Measurements from ENCODE around the gene WDR3.
"Not testable (repeated sequence)": the region's sequence is repeated elsewhere in the genome, so short reads cannot be mapped to it uniquely, and the experiment has no call there.

The WDR3 gene

DNA sequence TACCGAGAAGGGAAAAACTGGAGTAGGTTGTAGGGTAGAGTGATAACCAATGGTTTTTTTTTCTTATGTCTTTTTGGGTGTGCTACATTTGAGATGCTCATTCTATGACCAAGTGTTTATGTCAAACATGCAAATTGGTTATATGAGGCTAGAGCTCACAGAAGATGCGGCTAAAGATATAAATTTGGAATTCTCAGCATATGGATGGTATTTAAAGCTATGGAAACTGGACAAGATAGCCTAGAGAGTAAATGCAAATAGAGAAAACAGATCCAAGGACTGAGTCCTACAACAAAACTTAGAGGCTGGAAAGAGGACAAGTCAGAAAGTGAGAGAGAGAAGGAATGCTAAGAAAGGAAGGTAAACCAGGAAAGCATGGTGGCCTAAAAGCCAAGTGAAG, 7.5 kb upstream of the WDR3 start:
- ATAC-seq (replicated peaks), result no peak
- Mint-ChIP-seq H3K9me3 (no peaks in the 10 kb centered on the region), H3K4me1 (peaks cover 7 to 11% of the 10 kb centered on the region in 2 donors), H3K27me3 (no peaks in the 10 kb centered on the region), H3K27ac (no peak overlapping the region), H3K4me3 (no peak overlapping the region), H3K36me3 (peaks cover 8 to 13% of the 10 kb centered on the region in 2 donors)
- DNase-seq, result no peak

DNA sequence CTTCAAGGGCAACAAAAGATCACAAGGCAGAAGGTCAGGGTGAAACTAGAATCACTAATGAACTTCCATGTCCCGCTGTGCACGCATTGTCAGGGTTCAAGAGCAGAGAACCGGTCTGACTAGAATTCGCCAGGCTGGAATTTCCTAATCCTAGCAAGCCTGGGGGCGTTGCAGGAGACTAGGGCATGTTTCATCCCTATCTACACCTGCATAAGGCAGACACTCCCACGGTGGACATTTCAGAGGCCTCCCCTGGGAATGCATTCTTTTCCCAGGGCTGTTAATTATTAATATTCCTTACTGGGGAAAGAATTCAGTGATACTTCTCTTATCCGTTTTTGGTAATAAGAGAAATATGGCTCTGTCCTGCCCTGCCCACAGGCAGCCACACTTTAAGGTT, 6.8 kb upstream of the WDR3 start:
- ATAC-seq (replicated peaks); H3K27me3 Mint-ChIP-seq; H3K4me3 Mint-ChIP-seq; DNase-seq; H3K27ac Mint-ChIP-seq; H3K9me3 Mint-ChIP-seq: not testable (repeated sequence)
- Mint-ChIP-seq H3K4me1 (peaks cover 7 to 11% of the 10 kb centered on the region in 2 donors), H3K36me3 (peaks cover 8 to 13% of the 10 kb centered on the region in 2 donors)

- peak overlapping the region; percentile 66 for H3K27ac Mint-ChIP-seq
- no peaks in the 10 kb centered on the region for H3K27me3 Mint-ChIP-seq
- H3K4me3 Mint-ChIP-seq, result peak overlapping the region; percentile 46 to 73
- H3K36me3 Mint-ChIP-seq, result peaks cover 4 to 15% of the 10 kb centered on the region in 2 donors
- H3K4me1 Mint-ChIP-seq, result peaks cover 21 to 36% of the 10 kb centered on the region in 2 donors
- no peaks in the 10 kb centered on the region for H3K9me3 Mint-ChIP-seq
- ATAC-seq (replicated peaks) (no peak), DNase-seq (no peak)
Observed at GRCh38 chr1:117925981-117926380, 3.6 kb upstream of the WDR3 start.

- peak overlapping the region; percentile 100 for H3K27ac Mint-ChIP-seq
- peak overlapping the region; percentile 93 to 95 for H3K4me3 Mint-ChIP-seq
- peaks cover 23 to 57% of the 10 kb centered on the region in 2 donors for H3K4me1 Mint-ChIP-seq
- no peaks in the 10 kb centered on the region for H3K27me3 Mint-ChIP-seq
- peak; percentile 74 to 76 for ATAC-seq (replicated peaks)
- H3K9me3 Mint-ChIP-seq, result no peaks in the 10 kb centered on the region
- peaks cover 3 to 29% of the 10 kb centered on the region in 2 donors for H3K36me3 Mint-ChIP-seq
- peak; percentile 70 for DNase-seq
Observed at GRCh38 chr1:117928881-117929342, 627 bp upstream of the WDR3 start.

DNA sequence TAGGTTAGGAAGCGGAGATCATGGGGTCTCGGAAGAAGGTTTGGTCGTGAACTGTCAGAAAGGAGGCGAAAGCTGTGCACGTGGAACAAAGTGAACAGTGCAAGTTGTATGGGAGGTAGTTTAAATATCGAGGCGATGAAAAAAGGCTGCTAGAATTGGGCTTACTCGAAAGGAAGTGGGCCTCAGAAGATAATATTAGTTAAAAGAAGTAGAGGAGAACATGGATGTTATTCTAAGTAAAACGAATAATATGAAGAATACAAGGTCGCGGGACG, 571 bp downstream of the WDR3 start:
- DNase-seq (no peak), ATAC-seq (replicated peaks) (no peak)
- peaks cover 8 to 31% of the 10 kb centered on the region in 2 donors for H3K36me3 Mint-ChIP-seq
- peak overlapping the region; percentile 100 for H3K27ac Mint-ChIP-seq
- H3K9me3 Mint-ChIP-seq, result no peaks in the 10 kb centered on the region
- H3K4me3 Mint-ChIP-seq, result peak overlapping the region; percentile 93 to 95
- no peaks in the 10 kb centered on the region for H3K27me3 Mint-ChIP-seq
- H3K4me1 Mint-ChIP-seq, result peaks cover 23 to 57% of the 10 kb centered on the region in 2 donors

- Mint-ChIP-seq H3K9me3 (no peaks in the 10 kb centered on the region), H3K36me3 (peaks cover 8 to 31% of the 10 kb centered on the region in 2 donors), H3K27me3 (no peaks in the 10 kb centered on the region), H3K4me3 (peak overlapping the region; percentile 93 to 95), H3K4me1 (peaks cover 23 to 57% of the 10 kb centered on the region in 2 donors), H3K27ac (peak overlapping the region; percentile 100)
- no peak for ATAC-seq (replicated peaks)
- DNase-seq, result no peak
Observed at GRCh38 chr1:117930484-117930883, 945 bp downstream of the WDR3 start.

DNA sequence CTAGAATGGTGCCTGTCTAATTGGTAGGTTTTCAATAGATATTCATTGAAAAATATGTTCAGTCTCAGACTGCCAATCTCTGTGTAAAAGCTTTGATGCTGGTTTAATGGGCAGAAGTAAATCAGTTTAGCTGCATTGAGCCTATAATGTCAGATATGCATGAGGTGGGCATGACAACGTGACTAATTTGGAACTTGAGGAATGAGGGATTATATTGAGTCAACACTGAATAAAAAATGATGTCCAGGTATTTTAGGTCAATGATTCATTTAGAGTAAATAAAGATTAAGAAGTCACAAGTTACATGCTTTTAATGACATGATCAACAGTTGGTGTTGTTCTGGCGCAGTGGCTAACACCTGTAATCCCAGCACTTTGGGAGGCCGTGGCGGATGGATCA, 3.0 kb downstream of the WDR3 start:
- no peaks in the 10 kb centered on the region for H3K9me3 Mint-ChIP-seq
- no peak overlapping the region for H3K27ac Mint-ChIP-seq
- DNase-seq, result no peak
- no peaks in the 10 kb centered on the region for H3K27me3 Mint-ChIP-seq
- ATAC-seq (replicated peaks), result no peak
- peaks cover 12 to 39% of the 10 kb centered on the region in 2 donors for H3K36me3 Mint-ChIP-seq
- H3K4me1 Mint-ChIP-seq, result peaks cover 18 to 46% of the 10 kb centered on the region in 2 donors
- H3K4me3 Mint-ChIP-seq, result no peak overlapping the region

- peaks cover 17 to 49% of the 10 kb centered on the region in 2 donors for H3K36me3 Mint-ChIP-seq
- no peak overlapping the region for H3K4me3 Mint-ChIP-seq
- H3K4me1 Mint-ChIP-seq, result peaks cover 16 to 37% of the 10 kb centered on the region in 2 donors
- DNase-seq (no peak), ATAC-seq (replicated peaks) (no peak)
- no peaks in the 10 kb centered on the region for H3K27me3 Mint-ChIP-seq
- no peaks in the 10 kb centered on the region for H3K9me3 Mint-ChIP-seq
- no peak overlapping the region for H3K27ac Mint-ChIP-seq
Observed at GRCh38 chr1:117933769-117934168, 4.2 kb downstream of the WDR3 start.

DNA sequence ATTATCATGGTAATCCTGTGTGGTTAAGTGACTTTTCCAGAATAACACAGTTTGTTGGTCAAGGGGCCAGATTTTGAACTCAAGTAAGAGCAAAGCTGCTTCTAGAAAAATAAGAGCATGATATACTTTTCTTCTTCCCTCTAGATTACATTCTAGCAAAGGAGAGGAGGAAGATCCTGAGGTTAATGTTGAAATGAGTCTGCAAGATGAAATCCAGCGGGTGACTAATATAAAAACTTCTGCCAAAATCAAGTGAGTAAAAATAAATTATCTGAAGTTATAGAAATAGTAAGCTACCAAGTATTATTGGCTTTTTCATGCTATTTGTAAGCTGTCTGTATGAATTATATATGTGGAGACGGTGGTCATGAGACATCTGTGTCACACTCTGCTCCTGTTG, 12.8 kb downstream of the WDR3 start:
- DNase-seq (no peak), ATAC-seq (replicated peaks) (no peak)

GRCh38 chr1:117952386-117952785, 22.8 kb downstream of the WDR3 start:
- peaks cover 29 to 45% of the 10 kb centered on the region in 2 donors for H3K36me3 Mint-ChIP-seq
- no peak overlapping the region for H3K27ac Mint-ChIP-seq
- no peak for DNase-seq

More for the DNA sequence above, 12.8 kb downstream of the WDR3 start:
- Mint-ChIP-seq H3K27me3 (no peaks in the 10 kb centered on the region), H3K36me3 (peaks cover 31 to 41% of the 10 kb centered on the region in 2 donors), H3K4me1 (no peaks in the 10 kb centered on the region), H3K27ac (no peak overlapping the region), H3K9me3 (no peaks in the 10 kb centered on the region), H3K4me3 (no peak overlapping the region)

DNA sequence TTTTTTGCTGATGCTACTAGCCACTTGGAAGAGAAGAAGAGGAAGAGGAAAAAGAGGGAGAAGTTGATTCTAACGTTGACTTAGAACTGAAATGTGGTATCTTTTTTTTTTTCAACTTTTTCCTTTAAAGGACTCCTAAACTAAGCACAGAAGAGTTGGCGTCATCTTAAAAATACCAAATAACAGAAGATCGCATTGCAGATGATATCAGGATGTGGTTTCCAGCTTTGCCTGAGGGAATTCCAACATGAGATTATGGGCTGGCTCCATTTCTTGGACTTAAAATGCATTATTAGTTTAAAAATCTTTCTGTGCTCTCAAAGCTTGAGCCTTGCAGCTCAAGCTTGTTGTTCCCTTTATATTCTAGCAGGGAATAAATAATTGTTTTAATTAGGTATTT, 29.8 kb downstream of the WDR3 start:
- H3K27ac Mint-ChIP-seq, result no peak overlapping the region
- no peak overlapping the region for H3K4me3 Mint-ChIP-seq
- H3K4me1 Mint-ChIP-seq, result peaks cover 3 to 6% of the 10 kb centered on the region in 2 donors
- no peaks in the 10 kb centered on the region for H3K9me3 Mint-ChIP-seq
- peaks cover 33 to 47% of the 10 kb centered on the region in 2 donors for H3K36me3 Mint-ChIP-seq
- DNase-seq, result no peak
- no peak for ATAC-seq (replicated peaks)
- H3K27me3 Mint-ChIP-seq, result no peaks in the 10 kb centered on the region

More at GRCh38 chr1:117952386-117952785, 22.8 kb downstream of the WDR3 start:
- Mint-ChIP-seq H3K4me3 (no peak overlapping the region), H3K27me3 (no peaks in the 10 kb centered on the region), H3K9me3 (no peaks in the 10 kb centered on the region), H3K4me1 (no peaks in the 10 kb centered on the region)
- no peak for ATAC-seq (replicated peaks)

GRCh38 chr1:117964290-117965038, 34.9 kb downstream of the WDR3 start:
- H3K4me3 Mint-ChIP-seq, result no peak overlapping the region
- no peak overlapping the region for H3K27ac Mint-ChIP-seq
- ATAC-seq (replicated peaks) (no peak), DNase-seq (no peak)
- H3K4me1 Mint-ChIP-seq, result peaks cover 5 to 25% of the 10 kb centered on the region in 2 donors
- no peaks in the 10 kb centered on the region for H3K27me3 Mint-ChIP-seq
- H3K36me3 Mint-ChIP-seq, result peaks cover 14 to 34% of the 10 kb centered on the region in 2 donors
- no peaks in the 10 kb centered on the region for H3K9me3 Mint-ChIP-seq

DNA sequence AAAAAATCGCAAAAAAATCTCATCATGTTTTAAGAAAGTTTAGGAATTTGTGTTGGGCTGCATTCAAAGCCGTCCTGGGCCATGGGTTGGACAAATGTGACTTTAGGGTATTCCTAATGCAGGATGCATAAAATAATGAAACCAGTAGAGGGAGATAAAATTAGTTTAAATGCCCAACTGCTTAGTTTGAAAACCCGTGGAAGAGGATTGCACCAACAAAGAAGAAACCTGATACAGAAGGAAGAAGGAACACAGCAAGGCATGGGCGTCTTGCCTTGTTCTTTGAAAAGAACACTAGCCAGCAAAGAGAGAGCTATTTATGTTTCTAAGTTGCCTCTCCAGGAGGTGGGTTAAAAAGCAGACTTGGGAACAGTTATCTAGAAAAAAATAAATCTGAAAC, 37.9 kb downstream of the WDR3 start:
- DNase-seq (no peak), ATAC-seq (replicated peaks) (no peak)
- Mint-ChIP-seq H3K4me1 (peaks cover 5 to 25% of the 10 kb centered on the region in 2 donors), H3K9me3 (no peaks in the 10 kb centered on the region), H3K27ac (no peak overlapping the region), H3K27me3 (no peaks in the 10 kb centered on the region), H3K4me3 (no peak overlapping the region), H3K36me3 (peaks cover 8 to 21% of the 10 kb centered on the region in 2 donors)

DNA sequence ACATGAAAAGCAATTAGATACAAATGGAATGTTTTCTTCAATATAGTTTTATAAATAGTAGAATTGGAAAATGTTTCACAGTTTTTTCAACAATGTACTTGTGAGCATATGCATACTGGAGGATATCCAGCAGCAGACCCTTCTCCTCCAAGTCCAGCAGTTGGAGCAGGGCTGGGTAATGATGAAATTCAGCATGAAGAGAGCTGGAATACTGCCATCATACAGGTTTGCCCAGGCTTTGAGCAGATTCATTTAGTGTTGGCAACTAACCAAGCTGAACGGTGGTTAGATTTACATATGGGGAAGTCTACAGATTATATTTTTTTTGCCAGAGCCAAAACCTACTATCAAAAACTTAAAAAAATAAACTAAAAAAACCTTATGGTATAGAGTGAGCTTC, 38.3 kb downstream of the WDR3 start:
- H3K27me3 Mint-ChIP-seq, result no peaks in the 10 kb centered on the region
- peak; percentile 47 to 62 for ATAC-seq (replicated peaks)
- peaks cover 5 to 25% of the 10 kb centered on the region in 2 donors for H3K4me1 Mint-ChIP-seq
- no peaks in the 10 kb centered on the region for H3K9me3 Mint-ChIP-seq
- no peak for DNase-seq
- H3K4me3 Mint-ChIP-seq, result no peak overlapping the region
- H3K27ac Mint-ChIP-seq, result no peak overlapping the region
- peaks cover 8 to 21% of the 10 kb centered on the region in 2 donors for H3K36me3 Mint-ChIP-seq

GRCh38 chr1:117970252-117970651, 40.7 kb downstream of the WDR3 start:
- ATAC-seq (replicated peaks), result no peak
- H3K9me3 Mint-ChIP-seq, result no peaks in the 10 kb centered on the region
- peaks cover 3 to 13% of the 10 kb centered on the region in 2 donors for H3K4me1 Mint-ChIP-seq
- DNase-seq, result no peak
- no peaks in the 10 kb centered on the region for H3K27me3 Mint-ChIP-seq
- peaks cover 2 to 6% of the 10 kb centered on the region in 2 donors for H3K36me3 Mint-ChIP-seq
- no peak overlapping the region for H3K27ac Mint-ChIP-seq
- H3K4me3 Mint-ChIP-seq, result no peak overlapping the region
